OCI-LY3 (cell line): ENCODE measurements around the gene INTS11.

Source experiments
- EZH2phosphoT487 ChIP-seq: fragments of 200-600 bp; shearing (Covaris generic); IDR thresholded peaks from 2 replicates; pipeline ENCODE4 v1.6.1; 2018; ENCODE audit warnings: antibody characterized with exemption, mixed run types, low read depth
- TF ChIP-seq, protein P1 (sequence below): fragments of 200-600, 300-600 bp; sonication (generic); IDR thresholded peaks from 2 replicates; pipeline ENCODE4 v1.5.1; 2014; ENCODE audit warnings: antibody characterized with exemption, low read length, low read depth

DNA sequence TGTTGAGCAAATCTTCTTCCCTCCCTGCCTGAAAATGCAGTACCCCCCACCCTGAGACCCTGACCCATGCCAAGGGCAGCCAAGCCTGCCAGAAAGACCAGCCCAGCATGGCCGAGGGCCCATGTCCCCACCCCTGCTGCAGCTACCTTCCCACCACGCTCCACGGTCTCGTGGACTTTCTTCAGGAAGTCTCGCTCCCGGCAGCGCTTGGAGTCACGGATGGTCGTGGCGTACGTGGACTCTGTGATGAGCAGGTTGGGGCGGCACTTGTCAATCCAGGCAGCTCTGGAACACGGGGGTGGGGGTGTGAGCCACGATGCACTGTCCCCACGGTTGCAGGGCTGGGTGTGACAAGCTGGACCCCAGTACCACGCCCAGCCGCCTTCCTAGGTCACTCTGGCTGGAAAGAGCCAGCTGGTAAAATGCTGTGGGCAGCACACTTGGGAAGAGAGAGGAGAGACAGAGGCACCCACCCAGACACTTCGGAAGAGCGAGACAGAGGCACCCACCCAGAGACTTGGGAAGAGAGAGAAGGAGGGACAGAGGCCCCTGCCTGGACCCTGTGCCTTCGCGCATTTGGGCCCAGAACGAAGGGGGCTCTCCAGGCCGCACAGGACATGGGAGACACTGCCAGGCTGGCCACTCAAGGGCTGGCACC, 9.7 kb downstream of the INTS11 start:
- no peak for TF ChIP-seq EZH2phosphoT487
- TF ChIP-seq, protein P1, sequence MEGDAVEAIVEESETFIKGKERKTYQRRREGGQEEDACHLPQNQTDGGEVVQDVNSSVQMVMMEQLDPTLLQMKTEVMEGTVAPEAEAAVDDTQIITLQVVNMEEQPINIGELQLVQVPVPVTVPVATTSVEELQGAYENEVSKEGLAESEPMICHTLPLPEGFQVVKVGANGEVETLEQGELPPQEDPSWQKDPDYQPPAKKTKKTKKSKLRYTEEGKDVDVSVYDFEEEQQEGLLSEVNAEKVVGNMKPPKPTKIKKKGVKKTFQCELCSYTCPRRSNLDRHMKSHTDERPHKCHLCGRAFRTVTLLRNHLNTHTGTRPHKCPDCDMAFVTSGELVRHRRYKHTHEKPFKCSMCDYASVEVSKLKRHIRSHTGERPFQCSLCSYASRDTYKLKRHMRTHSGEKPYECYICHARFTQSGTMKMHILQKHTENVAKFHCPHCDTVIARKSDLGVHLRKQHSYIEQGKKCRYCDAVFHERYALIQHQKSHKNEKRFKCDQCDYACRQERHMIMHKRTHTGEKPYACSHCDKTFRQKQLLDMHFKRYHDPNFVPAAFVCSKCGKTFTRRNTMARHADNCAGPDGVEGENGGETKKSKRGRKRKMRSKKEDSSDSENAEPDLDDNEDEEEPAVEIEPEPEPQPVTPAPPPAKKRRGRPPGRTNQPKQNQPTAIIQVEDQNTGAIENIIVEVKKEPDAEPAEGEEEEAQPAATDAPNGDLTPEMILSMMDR, result no peak
